Body of pancreas (tissue), 4 donors: Measurements from ENCODE around the gene SH3PXD2A. TPM values are rescaled to one million over a fixed set of nuclear protein-coding genes. Genes with fewer than 3 reads are reported as not detected.
A peak's percentile ranks its signal among the peaks of the same experiment; 100 is the strongest.

Source experiments
- ATAC-seq: fragments of 150-250 bp; one replicate; pipeline ENCODE4 v1.9.1; 2016
- DNase-seq, 4 donors: peaks; one replicate each; pipeline ENCODE4 v3.0.0-alpha.2; 2019
- H3K27ac ChIP-seq, 4 donors: fragments of 200-600 bp; sonication (generic); 1 replicate in 3 of 4; 2 replicates in 1 of 4; pipeline versions ENCODE4 v1.5.1 to v1.6.1; 2016 to 2019; ENCODE audit warnings: mild to moderate bottlenecking in 1 of 4, mixed read lengths in 1 of 4, moderate library complexity in 1 of 4
- H3K27me3 ChIP-seq, 2 donors: fragments of 200-600 bp; sonication (generic); one replicate each; pipeline ENCODE4 v1.6.0; 2016; ENCODE audit warnings: mild to moderate bottlenecking in 1 of 2
- H3K36me3 ChIP-seq, 2 donors: fragments of 200-600 bp; sonication (generic); replicated peaks in 1 of 2; 2 replicates each; pipeline ENCODE4 v1.5.1; 2016; ENCODE audit warnings: low read depth in 2 of 2; ENCODE audit not compliant: insufficient read depth in 1 of 2
- H3K4me1 ChIP-seq: fragments of 200-600 bp; sonication (generic); one replicate; pipeline ENCODE4 v1.6.0; 2016
- H3K4me3 ChIP-seq, 2 donors: fragments of 200-600 bp; sonication (generic); 1 replicate in 1 of 2; 2 replicates in 1 of 2; pipeline ENCODE4 v1.5.1; 2016 to 2019
- H3K9me3 ChIP-seq, 3 donors: fragments of 200-600 bp; sonication (generic); 1 replicate in 2 of 3; 2 replicates in 1 of 3; pipeline ENCODE4 v1.5.1; 2016
- POLR2A ChIP-seq, 3 donors: fragments of 450-650 bp; IDR thresholded peaks; one replicate each; pipeline ENCODE4 v1.6.1; 2016; ENCODE audit warnings: antibody characterized with exemption in 3 of 3, mild to moderate bottlenecking in 2 of 3
- WGBS, 2 donors: methylation state at CpG; one replicate each; pipeline ENCODE4 v1.1.5; 2017; 5-methylcytosine and 5-hydroxymethylcytosine counted together
- intact Hi-C: fragments of 100-400 bp; cut with DNase I; formaldehyde crosslinking; loops from one replicate; pipeline ENCODE4 v1.15.1; 2023
- total RNA-seq, 2 donors: library from RNA; depleted of rRNA; stranded (reverse); fragments of >200 nt; gene quantifications; one replicate each; pipeline ENCODE4 v1.1.0, GENCODE V29; 2016
- TF ChIP-seq, protein P1 (sequence below), 7 experiments: fragments of 450-650 bp in 4 of 7; fragments of 200-600 bp in 3 of 7; sonication (generic) in 3 of 7; IDR thresholded peaks; one replicate each; pipeline ENCODE4 v1.5.1; 2016 to 2019; ENCODE audit warnings: antibody characterized with exemption in 7 of 7

SH3PXD2A gene
- total RNA-seq, 2 donors from 2014 or later: 7.3 to 9.9 TPM

DNA sequence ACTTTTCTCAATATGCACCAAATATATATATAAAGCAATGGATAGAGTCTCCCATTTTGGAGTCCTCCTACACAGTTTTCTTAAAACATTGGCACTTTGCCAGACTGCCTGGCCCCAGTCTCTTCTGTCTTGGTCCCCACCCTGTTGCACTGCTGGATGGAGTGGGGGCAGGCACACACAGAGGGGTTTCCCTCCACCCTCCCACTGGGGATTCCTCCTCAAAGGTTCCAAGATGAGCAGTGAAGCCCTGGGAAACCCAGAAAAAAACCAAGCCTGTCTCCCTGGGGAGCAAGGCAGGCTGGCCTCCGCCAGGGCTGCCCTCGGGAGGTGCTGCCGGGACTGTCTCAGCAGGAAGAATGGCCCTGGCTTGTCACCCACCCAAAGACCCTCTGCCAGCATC is 68.0 kb downstream of the SH3PXD2A start:
- H3K9me3 ChIP-seq: no peaks in the 10 kb centered on the region
- DNase-seq (no peak), ATAC-seq (no peak)
- H3K36me3 ChIP-seq: no peaks in the 10 kb centered on the region
- H3K4me3 ChIP-seq: no peak overlapping the region
- peaks cover 23% of the 10 kb centered on the region for H3K4me1 ChIP-seq
- intact Hi-C loops: no loop called here
- no peak overlapping the region for H3K27ac ChIP-seq
- 67 to 75% methylated on average over 3 of the region's 3 CpGs for WGBS, 2 donors
- H3K27me3 ChIP-seq: no peaks in the 10 kb centered on the region
- TF ChIP-seq, protein P1, sequence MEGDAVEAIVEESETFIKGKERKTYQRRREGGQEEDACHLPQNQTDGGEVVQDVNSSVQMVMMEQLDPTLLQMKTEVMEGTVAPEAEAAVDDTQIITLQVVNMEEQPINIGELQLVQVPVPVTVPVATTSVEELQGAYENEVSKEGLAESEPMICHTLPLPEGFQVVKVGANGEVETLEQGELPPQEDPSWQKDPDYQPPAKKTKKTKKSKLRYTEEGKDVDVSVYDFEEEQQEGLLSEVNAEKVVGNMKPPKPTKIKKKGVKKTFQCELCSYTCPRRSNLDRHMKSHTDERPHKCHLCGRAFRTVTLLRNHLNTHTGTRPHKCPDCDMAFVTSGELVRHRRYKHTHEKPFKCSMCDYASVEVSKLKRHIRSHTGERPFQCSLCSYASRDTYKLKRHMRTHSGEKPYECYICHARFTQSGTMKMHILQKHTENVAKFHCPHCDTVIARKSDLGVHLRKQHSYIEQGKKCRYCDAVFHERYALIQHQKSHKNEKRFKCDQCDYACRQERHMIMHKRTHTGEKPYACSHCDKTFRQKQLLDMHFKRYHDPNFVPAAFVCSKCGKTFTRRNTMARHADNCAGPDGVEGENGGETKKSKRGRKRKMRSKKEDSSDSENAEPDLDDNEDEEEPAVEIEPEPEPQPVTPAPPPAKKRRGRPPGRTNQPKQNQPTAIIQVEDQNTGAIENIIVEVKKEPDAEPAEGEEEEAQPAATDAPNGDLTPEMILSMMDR (IDR thresholded peaks at IDR 0.05): no peak
- TF ChIP-seq POLR2A (IDR thresholded peaks at IDR 0.05): no peak

DNA sequence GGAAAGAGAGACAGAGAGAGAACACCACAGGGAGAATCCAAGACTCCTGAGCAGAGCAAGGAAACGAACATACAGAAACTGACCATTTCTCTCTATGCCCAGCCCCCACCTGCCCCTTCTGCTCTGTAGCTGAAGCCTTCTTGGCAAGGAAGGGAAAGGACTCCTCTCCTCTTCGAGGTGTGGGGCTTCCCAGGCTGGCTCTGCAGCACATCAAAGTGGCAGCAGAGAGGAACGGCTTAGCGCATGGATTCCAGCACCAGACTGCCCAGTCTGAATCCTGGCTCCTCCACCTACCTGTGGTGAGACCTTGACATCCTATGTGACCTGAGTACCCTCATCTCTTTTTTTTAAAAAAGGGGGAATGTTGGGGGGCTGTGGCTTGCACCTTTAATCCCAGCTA is 69.4 kb downstream of the SH3PXD2A start:
- 76 to 79% methylated on average over 4 of the region's 4 CpGs for WGBS, 2 donors
- Histone ChIP-seq H3K4me1 (peaks cover 11% of the 10 kb centered on the region), H3K27me3 (no peaks in the 10 kb centered on the region), H3K36me3 (no peaks in the 10 kb centered on the region), H3K27ac (no peak overlapping the region), H3K4me3 (no peak overlapping the region), H3K9me3 (no peaks in the 10 kb centered on the region)
- intact Hi-C loops: no loop called here
- TF ChIP-seq, protein P1 (IDR thresholded peaks at IDR 0.05): no peak
- no peak for TF ChIP-seq POLR2A (IDR thresholded peaks at IDR 0.05)
- ATAC-seq (no peak), DNase-seq (no peak)

DNA sequence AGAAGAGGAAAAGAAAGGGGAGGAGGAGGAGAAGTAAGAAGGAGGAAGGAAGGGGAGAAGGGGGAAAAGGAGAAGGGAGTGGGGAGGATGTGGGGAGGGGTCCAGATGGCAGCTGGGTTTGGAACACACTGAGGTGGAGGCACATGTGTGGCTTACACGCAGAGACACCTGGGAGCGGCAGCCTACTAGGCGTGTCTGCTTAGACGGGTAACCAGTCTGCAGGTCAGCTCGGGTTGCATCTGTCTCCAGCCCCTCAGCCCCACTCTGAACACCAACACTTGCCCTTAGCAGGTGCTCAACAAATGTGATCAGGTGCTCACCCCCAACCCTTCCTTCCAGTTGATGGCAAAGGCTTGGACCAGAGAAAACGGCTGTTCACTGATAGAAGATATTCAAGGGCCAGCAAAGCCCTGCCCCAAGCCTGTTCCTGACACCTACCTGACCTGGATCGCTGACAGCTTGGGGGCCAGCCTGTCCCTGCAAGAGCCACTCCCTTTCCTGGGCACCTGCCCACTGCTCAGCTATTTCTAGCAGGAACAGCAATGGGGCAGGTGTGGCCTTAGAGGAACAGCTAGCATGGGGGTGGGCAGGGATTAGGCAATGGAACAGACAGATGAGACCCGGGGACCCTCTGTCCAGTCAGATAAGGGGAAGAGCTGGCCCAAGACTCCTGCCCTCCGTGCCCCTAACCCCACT is 70.5 kb downstream of the SH3PXD2A start:
- Histone ChIP-seq H3K4me3 (no peak overlapping the region), H3K9me3 (no peaks in the 10 kb centered on the region), H3K4me1 (peaks cover 10% of the 10 kb centered on the region), H3K36me3 (no peaks in the 10 kb centered on the region), H3K27ac (no peak overlapping the region), H3K27me3 (no peaks in the 10 kb centered on the region)
- intact Hi-C loops: no loop called here
- 72 to 82% methylated on average over 7 to 9 of the region's 9 CpGs for WGBS, 2 donors
- TF ChIP-seq, protein P1 (IDR thresholded peaks at IDR 0.05): no peak
- no peak for TF ChIP-seq POLR2A (IDR thresholded peaks at IDR 0.05)
- ATAC-seq (no peak), DNase-seq (peak in 2 of 4 donors; percentile 27 to 45)

DNA sequence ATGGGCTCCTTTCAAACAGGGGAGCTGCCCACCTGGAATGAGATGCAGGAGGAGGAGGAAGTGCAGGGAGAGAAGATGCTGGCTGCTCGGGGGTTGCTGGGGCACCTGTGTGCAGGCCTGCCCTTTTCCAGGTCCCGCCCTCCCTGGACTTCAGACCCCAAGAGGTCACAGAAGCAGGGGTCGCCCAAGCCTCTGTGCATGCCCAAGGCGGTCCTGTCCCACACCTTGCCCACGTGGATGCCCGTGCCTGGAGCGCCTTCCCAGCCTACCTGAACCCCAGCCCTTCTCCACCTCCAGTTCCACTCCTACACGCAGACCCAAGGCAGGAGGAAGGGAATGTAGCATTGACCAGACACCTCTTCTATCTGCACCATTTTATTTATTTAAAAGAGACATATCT is 71.3 kb downstream of the SH3PXD2A start:
- no peak for ATAC-seq
- no peak for TF ChIP-seq POLR2A (IDR thresholded peaks at IDR 0.05)
- TF ChIP-seq, protein P1 (IDR thresholded peaks at IDR 0.05): no peak
- peaks cover 13% of the 10 kb centered on the region for H3K4me1 ChIP-seq
- H3K4me3 ChIP-seq: no peak overlapping the region
- no peak overlapping the region for H3K27ac ChIP-seq
- 81 to 86% methylated on average over 7 to 8 of the region's 8 CpGs for WGBS, 2 donors
- H3K36me3 ChIP-seq: no peaks in the 10 kb centered on the region
- no peak for DNase-seq
- no peaks in the 10 kb centered on the region for H3K9me3 ChIP-seq
- intact Hi-C loops: no loop called here
- no peaks in the 10 kb centered on the region for H3K27me3 ChIP-seq

DNA sequence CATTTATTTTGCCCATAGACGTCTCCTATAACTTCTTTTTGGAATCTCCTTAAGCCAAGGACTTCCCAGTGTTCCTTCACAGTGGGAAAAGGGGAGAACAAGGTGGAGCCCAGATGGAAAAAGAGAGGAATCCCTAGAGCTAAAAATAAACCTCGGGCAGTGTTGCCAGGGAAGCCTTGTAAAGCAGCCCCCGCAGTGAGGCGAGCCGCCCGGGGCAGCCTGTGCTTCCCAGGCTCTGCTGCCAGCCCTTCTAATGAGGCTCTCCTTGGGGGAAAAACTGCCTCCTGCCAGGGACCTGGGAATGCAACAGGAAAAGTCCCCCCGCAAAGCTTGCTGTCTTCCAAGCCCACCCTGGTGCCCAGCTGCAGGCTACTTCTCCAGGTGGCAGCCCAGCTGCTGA is 71.7 kb downstream of the SH3PXD2A start:
- TF ChIP-seq, protein P1 (IDR thresholded peaks at IDR 0.05): no peak
- no peak for TF ChIP-seq POLR2A (IDR thresholded peaks at IDR 0.05)
- no peak for ATAC-seq
- H3K4me1 ChIP-seq: peaks cover 13% of the 10 kb centered on the region
- no peaks in the 10 kb centered on the region for H3K9me3 ChIP-seq
- intact Hi-C loops: no loop called here
- H3K27me3 ChIP-seq: no peaks in the 10 kb centered on the region
- H3K27ac ChIP-seq: no peak overlapping the region
- H3K36me3 ChIP-seq: no peaks in the 10 kb centered on the region
- WGBS, 2 donors: 72 to 74% methylated on average over 7 of the region's 7 CpGs
- H3K4me3 ChIP-seq: no peak overlapping the region
- no peak for DNase-seq
